Hematopoietic multipotent progenitor cell (in vitro differentiated cells): Measurements from ENCODE around the gene PPP1R18. TPM values are rescaled to one million over a fixed set of nuclear protein-coding genes. Genes with fewer than 3 reads are reported as not detected.

Source experiments
- DNase-seq, 3 donors: peaks; one replicate each; pipeline ENCODE4 v3.0.0-alpha.2; 2011 to 2015; ENCODE audit warnings: low read depth in 2 of 3, low spot score in 2 of 3
- total RNA-seq: library from RNA; depleted of rRNA; stranded (reverse); fragments of >200 nt; gene quantifications from one replicate; pipeline ENCODE4 v1.2.3, GENCODE V29; 2012

Gene PPP1R18
- total RNA-seq, 1 donor, result 53.3 TPM

GRCh38 chr6:30689985-30690384 is 3.5 kb upstream of the PPP1R18 start:
- no peak for DNase-seq

- no peak for DNase-seq
These were observed 2.8 kb upstream of the PPP1R18 start for GRCh38 chr6:30689022-30689865.

GRCh38 chr6:30688569-30688968 is 2.1 kb upstream of the PPP1R18 start:
- DNase-seq, result no peak

- DNase-seq, result no peak
These were observed 1.4 kb upstream of the PPP1R18 start for GRCh38 chr6:30687659-30688431.

GRCh38 chr6:30686908-30687658 is 638 bp upstream of the PPP1R18 start:
- DNase-seq, result peak in 2 of 3 donors; percentile 78 to 82

- DNase-seq, result no peak
These were observed 1.1 kb downstream of the PPP1R18 start for GRCh38 chr6:30685157-30686008.

GRCh38 chr6:30684386-30685156 is 1.9 kb downstream of the PPP1R18 start:
- peak in 2 of 3 donors; percentile 50 to 53 for DNase-seq

GRCh38 chr6:30683980-30684338 is 2.5 kb downstream of the PPP1R18 start:
- no peak for DNase-seq

GRCh38 chr6:30683183-30683979 is 3.1 kb downstream of the PPP1R18 start:
- DNase-seq, result no peak

GRCh38 chr6:30682143-30683117 is 4.0 kb downstream of the PPP1R18 start:
- DNase-seq, result peak; percentile 75 to 99 (median 98)

- no peak for DNase-seq
These were observed 4.7 kb downstream of the PPP1R18 start for GRCh38 chr6:30681766-30682142.

GRCh38 chr6:30679765-30680535 is 6.5 kb downstream of the PPP1R18 start:
- no peak for DNase-seq

GRCh38 chr6:30678964-30679726 is 7.3 kb downstream of the PPP1R18 start:
- peak; percentile 86 to 93 (median 89) for DNase-seq

- no peak for DNase-seq
These were observed 9.7 kb downstream of the PPP1R18 start for GRCh38 chr6:30676660-30677285.

GRCh38 chr6:30672445-30673253 is 13.8 kb downstream of the PPP1R18 start, which contains the start of gene DHX16:
Gene DHX16 (minus strand): TSS chr6:30673006. CDS start chr6:30672841, 165 bp downstream.
- peak; percentile 89 to 97 (median 97) for DNase-seq
